ENCODE results near the gene AKAP6. TPM values are rescaled to one million over a fixed set of nuclear protein-coding genes. Genes with fewer than 3 reads are reported as not detected.

AKAP6 gene
- total RNA-seq, 1 donor from 2014 or later: 7.7 TPM

DNA sequence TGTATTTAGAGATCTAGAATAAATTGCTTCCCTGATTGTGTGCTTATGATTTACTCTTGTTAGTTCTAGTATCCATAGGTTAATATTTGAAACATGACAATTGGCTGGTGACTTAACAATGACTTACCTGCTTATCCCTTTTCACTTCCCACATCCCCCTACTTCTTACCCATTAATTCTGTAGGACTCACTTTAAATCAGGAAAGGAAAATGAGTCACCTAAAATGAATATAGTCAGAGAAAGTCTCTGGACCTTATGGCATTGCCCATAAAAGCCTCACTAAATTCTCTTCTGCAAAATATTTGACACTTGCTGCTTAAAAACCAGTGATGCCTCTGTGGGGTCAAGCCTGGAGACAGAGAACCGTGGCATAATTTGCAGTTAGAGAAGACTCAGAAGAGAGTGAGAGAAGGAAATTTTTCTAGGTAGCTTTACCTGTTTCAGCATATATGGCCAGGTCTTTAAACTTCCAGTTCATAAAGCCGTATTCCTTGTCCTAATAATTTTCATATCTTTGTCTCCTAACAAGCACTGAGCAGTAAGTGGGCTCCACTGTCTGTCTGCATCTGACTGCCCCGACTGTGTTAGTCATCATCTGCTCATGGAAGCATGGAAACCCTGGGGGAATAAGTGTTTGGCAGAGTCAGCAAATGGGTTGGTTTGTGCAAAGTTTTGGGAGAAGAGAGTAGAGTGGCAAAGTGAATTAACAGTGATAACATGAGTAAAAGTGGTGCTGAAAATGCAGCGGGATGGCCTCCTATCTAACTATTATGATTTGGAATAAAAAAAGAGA is 294.4 kb downstream of the AKAP6 start:
- ATAC-seq: no peak
- no peak for DNase-seq
- TF ChIP-seq, protein P1, sequence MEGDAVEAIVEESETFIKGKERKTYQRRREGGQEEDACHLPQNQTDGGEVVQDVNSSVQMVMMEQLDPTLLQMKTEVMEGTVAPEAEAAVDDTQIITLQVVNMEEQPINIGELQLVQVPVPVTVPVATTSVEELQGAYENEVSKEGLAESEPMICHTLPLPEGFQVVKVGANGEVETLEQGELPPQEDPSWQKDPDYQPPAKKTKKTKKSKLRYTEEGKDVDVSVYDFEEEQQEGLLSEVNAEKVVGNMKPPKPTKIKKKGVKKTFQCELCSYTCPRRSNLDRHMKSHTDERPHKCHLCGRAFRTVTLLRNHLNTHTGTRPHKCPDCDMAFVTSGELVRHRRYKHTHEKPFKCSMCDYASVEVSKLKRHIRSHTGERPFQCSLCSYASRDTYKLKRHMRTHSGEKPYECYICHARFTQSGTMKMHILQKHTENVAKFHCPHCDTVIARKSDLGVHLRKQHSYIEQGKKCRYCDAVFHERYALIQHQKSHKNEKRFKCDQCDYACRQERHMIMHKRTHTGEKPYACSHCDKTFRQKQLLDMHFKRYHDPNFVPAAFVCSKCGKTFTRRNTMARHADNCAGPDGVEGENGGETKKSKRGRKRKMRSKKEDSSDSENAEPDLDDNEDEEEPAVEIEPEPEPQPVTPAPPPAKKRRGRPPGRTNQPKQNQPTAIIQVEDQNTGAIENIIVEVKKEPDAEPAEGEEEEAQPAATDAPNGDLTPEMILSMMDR (IDR thresholded peaks at IDR 0.05): no peak
- no peaks in the 10 kb centered on the region for H3K9me3 ChIP-seq
- H3K4me1 ChIP-seq: no peaks in the 10 kb centered on the region
- no peaks in the 10 kb centered on the region for H3K36me3 ChIP-seq
- H3K27ac ChIP-seq: no peak overlapping the region
- no peaks in the 10 kb centered on the region for H3K27me3 ChIP-seq
- intact Hi-C loops (cut with DNase I): no loop called here
- no peak overlapping the region for H3K4me3 ChIP-seq

DNA sequence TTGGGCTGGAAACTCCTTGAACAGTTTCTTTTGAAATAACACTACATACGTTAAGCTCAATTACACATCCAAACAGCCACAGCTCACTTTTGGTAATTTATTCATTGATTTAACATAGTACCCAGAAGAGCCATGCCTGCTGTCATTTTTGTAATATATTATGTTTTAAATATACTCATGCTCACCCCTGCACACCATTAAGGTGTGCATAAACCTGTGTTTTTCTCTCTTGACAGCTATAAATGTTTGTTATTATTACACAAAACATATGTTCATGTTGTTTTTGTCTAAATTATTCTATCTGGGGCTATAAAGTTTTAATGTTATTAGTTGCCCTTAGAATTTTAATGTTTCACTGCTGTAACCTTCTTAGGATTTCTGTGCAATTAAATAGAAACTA is 296.1 kb downstream of the AKAP6 start:
- Histone ChIP-seq H3K27ac (no peak overlapping the region), H3K4me1 (no peaks in the 10 kb centered on the region), H3K36me3 (no peaks in the 10 kb centered on the region), H3K27me3 (no peaks in the 10 kb centered on the region), H3K4me3 (no peak overlapping the region), H3K9me3 (no peaks in the 10 kb centered on the region)
- DNase-seq (no peak), ATAC-seq (no peak)
- TF ChIP-seq, protein P1 (IDR thresholded peaks at IDR 0.05): no peak
- intact Hi-C loops (cut with DNase I): no loop called here

DNA sequence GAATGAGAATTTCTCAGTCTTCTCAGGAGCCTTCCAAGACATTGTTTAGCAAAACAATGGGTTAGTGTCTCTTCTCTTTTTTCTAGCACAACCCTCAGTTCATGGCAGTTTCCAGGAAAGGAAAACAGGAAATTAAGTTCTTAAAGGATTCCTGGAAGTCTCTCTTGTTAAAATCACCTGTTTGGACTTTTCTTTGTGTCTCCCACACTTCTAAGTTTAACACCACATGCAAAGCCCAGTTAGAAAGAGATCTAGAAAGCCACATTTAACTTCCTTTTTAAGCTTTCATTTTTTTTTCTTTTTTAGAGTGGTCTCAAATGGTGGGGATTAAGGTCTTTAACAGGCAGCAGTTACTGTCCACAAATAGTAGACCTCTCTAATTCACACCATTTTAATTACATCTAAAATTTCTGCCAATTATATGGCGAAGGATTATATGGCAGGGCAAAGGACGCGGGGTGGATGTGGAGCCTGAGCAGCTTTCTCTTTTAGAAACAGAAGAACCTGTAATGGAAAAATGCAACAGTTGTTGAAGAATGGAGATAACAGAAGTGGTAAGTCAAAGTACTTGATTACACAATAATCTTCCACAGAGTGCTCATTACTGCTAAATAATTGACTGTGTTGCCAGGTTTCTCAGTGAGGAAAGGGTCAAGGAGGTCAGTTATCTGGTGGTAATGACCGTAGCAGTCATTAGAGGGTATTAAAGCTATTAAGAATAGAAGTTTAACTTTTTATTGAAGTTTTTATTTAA is 298.6 kb downstream of the AKAP6 start:
- DNase-seq: no peak
- Histone ChIP-seq H3K4me3 (no peak overlapping the region), H3K9me3 (no peaks in the 10 kb centered on the region), H3K4me1 (no peaks in the 10 kb centered on the region), H3K27me3 (no peaks in the 10 kb centered on the region), H3K36me3 (no peaks in the 10 kb centered on the region), H3K27ac (no peak overlapping the region)
- TF ChIP-seq, protein P1 (IDR thresholded peaks at IDR 0.05): no peak
- peak; percentile 52 for ATAC-seq
- intact Hi-C loops (cut with DNase I): no loop called here

GRCh38 chr14:32629236-32629635 is 300.1 kb downstream of the AKAP6 start:
- Histone ChIP-seq H3K27me3 (no peaks in the 10 kb centered on the region), H3K4me3 (no peak overlapping the region), H3K9me3 (no peaks in the 10 kb centered on the region), H3K27ac (no peak overlapping the region), H3K4me1 (no peaks in the 10 kb centered on the region), H3K36me3 (no peaks in the 10 kb centered on the region)
- ATAC-seq: no peak
- TF ChIP-seq, protein P1 (IDR thresholded peaks at IDR 0.05): no peak
- intact Hi-C loops (cut with DNase I): no loop called here
- no peak for DNase-seq

DNA sequence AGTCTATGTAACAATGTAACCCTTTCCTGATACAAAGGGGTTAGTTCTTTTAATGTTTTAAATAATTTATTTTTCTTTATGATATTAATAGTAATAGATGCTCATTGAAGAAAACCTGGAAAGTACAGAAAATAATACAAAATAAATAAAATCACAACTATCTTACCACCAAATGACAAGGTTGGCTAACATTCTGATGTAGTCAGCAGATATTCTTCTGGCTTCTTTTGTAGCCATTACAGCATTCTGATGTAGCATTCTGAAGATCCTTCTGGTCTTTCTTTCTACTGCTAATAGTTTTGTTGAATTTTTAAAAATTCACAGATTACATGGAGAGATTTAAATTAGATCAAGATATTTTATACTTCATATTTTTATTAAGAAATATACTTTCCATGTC is 301.6 kb downstream of the AKAP6 start:
- ATAC-seq: no peak

More for the DNA sequence above, 301.6 kb downstream of the AKAP6 start:
- DNase-seq: no peak
- H3K27me3 ChIP-seq: no peaks in the 10 kb centered on the region
- no peaks in the 10 kb centered on the region for H3K4me1 ChIP-seq
- no peaks in the 10 kb centered on the region for H3K36me3 ChIP-seq
- TF ChIP-seq, protein P1 (IDR thresholded peaks at IDR 0.05): no peak
- H3K4me3 ChIP-seq: no peak overlapping the region
- no peak overlapping the region for H3K27ac ChIP-seq
- intact Hi-C loops (cut with DNase I): no loop called here
- no peaks in the 10 kb centered on the region for H3K9me3 ChIP-seq
